ENCODE measurements around the gene CEP112. TPM values are rescaled to one million over a fixed set of nuclear protein-coding genes. Genes with fewer than 3 reads are reported as not detected.

The CEP112 gene
- total and polyA plus RNA-seq, 2 of the 4 experiments (the other 2 are of a cell fraction), result 2.5 to 5.6 TPM

- Histone ChIP-seq H2BK15ac (ENCODE audit: low read depth, low read length) (no peak overlapping the region), H2BK120ac (ENCODE audit: low read depth, low read length) (no peak overlapping the region), H3K56ac (ENCODE audit: extremely low read depth, insufficient read depth, low read length) (no peak overlapping the region), H2BK20ac (ENCODE audit: low read depth, low read length) (no peak overlapping the region), H3K4me3 (ENCODE audit: insufficient read depth, low read depth, low read length) (no peak overlapping the region), H3K9me1 (ENCODE audit: insufficient read depth, low read length) (no peaks in the 10 kb centered on the region), H4K20me1 (ENCODE audit: insufficient read depth, low read length) (no peaks in the 10 kb centered on the region), H3K4me2 (ENCODE audit: low read depth, low read length) (no peak overlapping the region), H4K91ac (ENCODE audit: insufficient read depth, low read depth, low read length) (no peak overlapping the region), H2AK9ac (replicated peaks; ENCODE audit: low read depth, low read length, poor library complexity) (no peak overlapping the region), H3K4me1 (ENCODE audit: control insufficient read depth, insufficient read depth, low read length) (no peaks in the 10 kb centered on the region), H3K9ac (ENCODE audit: low read depth, low read length) (no peak overlapping the region), H2AFZ (replicated peaks; ENCODE audit: low read length, poor library complexity) (no peak overlapping the region), H3K27me3 (ENCODE audit: control insufficient read depth, insufficient read depth, low read length) (peaks cover 16% of the 10 kb centered on the region), H3K18ac (ENCODE audit: low read depth, low read length) (no peak overlapping the region), H3K23ac (ENCODE audit: low read depth, low read length) (no peak overlapping the region), H4K5ac (ENCODE audit: low read depth, low read length) (no peak overlapping the region), H2AK5ac (ENCODE audit: low read depth, low read length) (no peak overlapping the region), H3K9me3 (ENCODE audit: control insufficient read depth, insufficient read depth, low read length) (no peaks in the 10 kb centered on the region), H3K79me1 (ENCODE audit: low read depth in 1 of 2, low read length in 2 of 2) (no peaks in the 10 kb centered on the region), H3K14ac (replicated peaks; ENCODE audit: low read depth, low read length) (no peak overlapping the region), H3K4ac (ENCODE audit: low read depth, low read length) (no peak overlapping the region), H3K36me3 (ENCODE audit: control insufficient read depth, insufficient read depth, low read length) (no peaks in the 10 kb centered on the region), H3K27ac (ENCODE audit: insufficient read depth, low read length) (no peak overlapping the region), H4K8ac (ENCODE audit: low read depth in 2 of 2, low read length in 2 of 2) (no peak overlapping the region), H2BK5ac (ENCODE audit: low read depth, low read length, poor library complexity, severe bottlenecking) (no peak overlapping the region)
- WGBS, 2 experiments (ENCODE audit: extremely low coverage in 2 of 2, insufficient read length in 1 of 2), result no CpG with 5 or more reads among the region's 1 CpG
- dilution Hi-C loops (cut with HindIII; ENCODE audit: low sequenced_read_pairs, unreplicated experiment), result no loop called here
- in situ Hi-C loops (cut with MboI; ENCODE audit: low sequenced_read_pairs), result no loop called here
- intact Hi-C loops (cut with micrococcal nuclease), result no loop called here
- TF ChIP-seq POLR2A (IDR thresholded peaks at IDR 0.05; ENCODE audit: low read depth, low read length), result no peak
- TF ChIP-seq MAFK (IDR thresholded peaks at IDR 0.05; ENCODE audit: low read depth, low read length), result no peak
- TF ChIP-seq NFE2L2 (IDR thresholded peaks at IDR 0.05; ENCODE audit: low read depth, low read length), result no peak
- no peak for TF ChIP-seq ELK1 (IDR thresholded peaks at IDR 0.05; ENCODE audit: borderline replicate concordance, low read depth, low read length)
- no peak for TF ChIP-seq BHLHE40 (IDR thresholded peaks at IDR 0.05; ENCODE audit: low read depth, low read length)
- TF ChIP-seq USF2 (IDR thresholded peaks at IDR 0.05; ENCODE audit: low read depth, low read length), result no peak
- no peak for TF ChIP-seq CHD1 (IDR thresholded peaks at IDR 0.05; ENCODE audit: low read depth, low read length)
- TF ChIP-seq RCOR1 (IDR thresholded peaks at IDR 0.05; ENCODE audit: insufficient replicate concordance, low read length), result no peak
- TF ChIP-seq FOS (IDR thresholded peaks at IDR 0.05; ENCODE audit: low read depth, low read length), result no peak
- no peak for TF ChIP-seq MXI1 (IDR thresholded peaks at IDR 0.05; ENCODE audit: borderline replicate concordance, low read depth, low read length)
- TF ChIP-seq CEBPB (IDR thresholded peaks at IDR 0.05; ENCODE audit: low read depth, low read length), result no peak
- TF ChIP-seq CTCF (conservative IDR thresholded peaks at IDR 0.05; ENCODE audit: low read depth, low read length), result no peak
- no peak for TF ChIP-seq RFX5 (IDR thresholded peaks at IDR 0.05; ENCODE audit: low read depth, low read length)
- no peak for TF ChIP-seq MAZ (IDR thresholded peaks at IDR 0.05; ENCODE audit: borderline replicate concordance, low read depth, low read length)
- POLR2A ChIA-PET (ENCODE audit: unreplicated experiment), result no interaction called here
- ATAC-seq (ENCODE audit: low read depth) (no peak), DNase-seq (no peak)
- no TSS peak for BruUV-seq (replicated peaks)
- CTCF ChIA-PET, result no interaction called here
These were observed 591.4 kb downstream of the CEP112 start for GRCh38 chr17:65600518-65600917.

All from IMR-90 (cell line).